Left lung (tissue), 10 donors: Measurements from ENCODE around the gene SAYSD1. TPM values are rescaled to one million over a fixed set of nuclear protein-coding genes. Genes with fewer than 3 reads are reported as not detected.

Experiments used
- ATAC-seq: fragments of 200-7000 bp; cut with Tn5 transposase; one replicate; pipeline ENCODE4 v1.9.1; 2020; ENCODE audit warnings: moderate library complexity
- DNase-seq, 4 donors: peaks; one replicate each; pipeline ENCODE4 v3.0.0-alpha.2; 2013 to 2020
- H3K27ac ChIP-seq, 2 donors: fragments of 200-600 bp; sonication (generic) in 1 of 2; one replicate each; pipeline versions ENCODE4 v1.5.0 to v1.8.0; 2020 to 2021
- H3K27me3 ChIP-seq, 2 donors: fragments of 200-600 bp; sonication (generic) in 1 of 2; one replicate each; pipeline versions ENCODE4 v1.5.0 to v1.8.0; 2020 to 2021
- H3K36me3 ChIP-seq, 2 donors: fragments of 200-600 bp; sonication (generic) in 1 of 2; one replicate each; pipeline versions ENCODE4 v1.5.0 to v1.8.0; 2020 to 2021
- H3K4me1 ChIP-seq, 2 donors: fragments of 200-600 bp; one replicate each; pipeline ENCODE4 v1.8.0; 2021
- H3K4me3 ChIP-seq, 2 donors: fragments of 200-600 bp; sonication (generic) in 1 of 2; one replicate each; pipeline versions ENCODE4 v1.5.0 to v1.8.0; 2020 to 2021; ENCODE audit warnings: mild to moderate bottlenecking in 1 of 2
- H3K9me3 ChIP-seq, 2 donors: fragments of 200-600 bp; sonication (generic) in 1 of 2; one replicate each; pipeline versions ENCODE4 v1.5.0 to v1.8.0; 2020 to 2021
- intact Hi-C, 2 donors: fragments of 100-400 bp; cut with DNase I; formaldehyde crosslinking; loops; one replicate each; pipeline versions ENCODE4 v1.11.2 to v1.14.2; 2022
- polyA plus RNA-seq, 6 donors: library from polyadenylated mRNA; unstranded; fragments of 120-200 nt; gene quantifications; one replicate each; pipeline ENCODE4 v1.2.1, GENCODE V29; 2013; ENCODE audit not compliant: insufficient read length in 6 of 6
- total RNA-seq, 2 donors: library from RNA; stranded (reverse); fragmentation: NEBNext Ultra II Directional; extraction: Animal tissue kit (Norgen Biotek cat#: 25700); gene quantifications; one replicate each; pipeline ENCODE4 v1.2.1, GENCODE V29; 2021
- TF ChIP-seq, protein P1 (sequence below), 2 donors: fragments of 200-600 bp; sonication (generic) in 1 of 2; IDR thresholded peaks; one replicate each; pipeline versions ENCODE4 v1.5.0 to v1.8.0; 2021; ENCODE audit warnings: antibody characterized with exemption in 2 of 2
- donor health status: DM: no; HTN: yes; CAD: no.
- donor health status: DM: no; HTN: no; CAD: no.

The SAYSD1 gene
- total and polyA plus RNA-seq, 8 donors = 15.4 to 24.0 (median 21.6) TPM

DNA sequence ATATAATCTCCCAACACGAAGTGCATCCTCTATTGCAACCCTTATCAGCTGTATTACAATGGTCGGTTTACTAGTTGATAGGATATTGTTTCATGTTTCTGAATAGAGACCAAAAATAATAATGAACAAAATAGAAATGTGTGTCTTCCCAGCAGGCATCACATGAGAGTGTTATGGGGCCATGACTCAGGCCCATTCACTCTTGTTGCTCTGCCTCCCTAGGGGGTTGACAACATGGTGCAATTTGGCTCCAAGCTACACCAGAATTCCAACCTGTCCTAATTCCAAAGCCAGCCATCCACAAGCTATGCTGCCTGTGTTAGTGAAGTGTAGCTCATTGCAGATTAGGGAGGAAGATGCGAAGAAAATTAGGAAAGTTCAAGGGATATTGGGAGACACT lies 13.1 kb upstream of the SAYSD1 start:
- Histone ChIP-seq H3K27me3 (no peaks in the 10 kb centered on the region), H3K36me3 (no peaks in the 10 kb centered on the region), H3K4me3 (no peak overlapping the region), H3K4me1 (no peaks in the 10 kb centered on the region), H3K27ac (no peak overlapping the region), H3K9me3 (no peaks in the 10 kb centered on the region)
- ATAC-seq = no peak
- DNase-seq = no peak
- TF ChIP-seq, protein P1, sequence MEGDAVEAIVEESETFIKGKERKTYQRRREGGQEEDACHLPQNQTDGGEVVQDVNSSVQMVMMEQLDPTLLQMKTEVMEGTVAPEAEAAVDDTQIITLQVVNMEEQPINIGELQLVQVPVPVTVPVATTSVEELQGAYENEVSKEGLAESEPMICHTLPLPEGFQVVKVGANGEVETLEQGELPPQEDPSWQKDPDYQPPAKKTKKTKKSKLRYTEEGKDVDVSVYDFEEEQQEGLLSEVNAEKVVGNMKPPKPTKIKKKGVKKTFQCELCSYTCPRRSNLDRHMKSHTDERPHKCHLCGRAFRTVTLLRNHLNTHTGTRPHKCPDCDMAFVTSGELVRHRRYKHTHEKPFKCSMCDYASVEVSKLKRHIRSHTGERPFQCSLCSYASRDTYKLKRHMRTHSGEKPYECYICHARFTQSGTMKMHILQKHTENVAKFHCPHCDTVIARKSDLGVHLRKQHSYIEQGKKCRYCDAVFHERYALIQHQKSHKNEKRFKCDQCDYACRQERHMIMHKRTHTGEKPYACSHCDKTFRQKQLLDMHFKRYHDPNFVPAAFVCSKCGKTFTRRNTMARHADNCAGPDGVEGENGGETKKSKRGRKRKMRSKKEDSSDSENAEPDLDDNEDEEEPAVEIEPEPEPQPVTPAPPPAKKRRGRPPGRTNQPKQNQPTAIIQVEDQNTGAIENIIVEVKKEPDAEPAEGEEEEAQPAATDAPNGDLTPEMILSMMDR (IDR thresholded peaks at IDR 0.05) = no peak
- intact Hi-C loops = no loop called here

- no peaks in the 10 kb centered on the region for H3K4me1 ChIP-seq
- intact Hi-C loops = no loop called here
- H3K36me3 ChIP-seq = no peaks in the 10 kb centered on the region
- no peaks in the 10 kb centered on the region for H3K9me3 ChIP-seq
- no peak for DNase-seq
- no peaks in the 10 kb centered on the region for H3K27me3 ChIP-seq
- ATAC-seq = no peak
- TF ChIP-seq, protein P1 (IDR thresholded peaks at IDR 0.05) = no peak
- H3K27ac ChIP-seq = no peak overlapping the region
- H3K4me3 ChIP-seq = no peak overlapping the region
Measured at GRCh38 chr6:39124114-39124513, 9.1 kb upstream of the SAYSD1 start.

DNA sequence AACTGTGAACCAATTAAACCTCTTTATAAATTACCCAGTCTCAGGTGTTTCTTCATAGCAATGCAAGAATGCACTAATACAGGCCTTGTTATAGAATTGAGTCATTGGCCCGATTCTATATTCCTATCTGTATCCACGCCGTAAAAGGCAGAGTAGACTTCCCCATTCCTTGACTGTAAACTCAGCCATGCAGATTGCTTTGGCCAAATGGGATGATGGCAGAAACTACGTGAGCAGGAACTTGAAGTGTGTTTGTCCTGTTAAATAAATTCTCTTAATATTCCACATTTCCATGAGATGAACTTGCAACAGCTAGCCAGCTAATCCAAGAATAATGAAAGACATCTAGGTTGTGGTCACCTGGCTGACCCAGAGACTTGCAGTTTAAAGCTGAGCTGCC lies 3.9 kb upstream of the SAYSD1 start:
- no peak for ATAC-seq
- intact Hi-C loops = no loop called here
- Histone ChIP-seq H3K36me3 (no peaks in the 10 kb centered on the region), H3K9me3 (no peaks in the 10 kb centered on the region), H3K27ac (no peak overlapping the region), H3K4me1 (peaks cover 7 to 13% of the 10 kb centered on the region in 2 donors), H3K27me3 (no peaks in the 10 kb centered on the region), H3K4me3 (no peak overlapping the region)
- TF ChIP-seq, protein P1 (IDR thresholded peaks at IDR 0.05) = no peak
- no peak for DNase-seq

DNA sequence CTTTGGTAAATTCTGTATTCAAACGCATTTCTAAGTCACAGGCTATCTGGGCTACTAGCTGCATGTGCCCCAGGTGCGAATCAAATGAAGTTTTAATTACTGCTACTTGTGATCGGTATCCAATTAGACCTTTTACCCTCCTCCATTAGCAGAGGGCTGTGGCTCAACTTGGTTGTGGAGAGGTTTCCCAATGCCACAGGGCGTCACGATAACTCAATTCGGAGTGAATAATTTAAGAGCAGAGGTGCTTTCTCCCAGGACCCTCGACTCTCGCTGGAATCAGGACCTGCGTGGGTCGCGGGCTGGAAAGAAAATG lies 640 bp downstream of the SAYSD1 start:
- intact Hi-C loops = no loop called here
- TF ChIP-seq, protein P1 (IDR thresholded peaks at IDR 0.05) = no peak
- H3K27me3 ChIP-seq = no peaks in the 10 kb centered on the region
- DNase-seq = no peak
- H3K36me3 ChIP-seq = peaks cover 0 to 11% of the 10 kb centered on the region in 2 donors
- H3K4me1 ChIP-seq = peaks cover 7 to 28% of the 10 kb centered on the region in 2 donors
- peak overlapping the region; percentile 67 to 77 for H3K4me3 ChIP-seq
- H3K27ac ChIP-seq = peak overlapping the region; percentile 94 to 98
- no peaks in the 10 kb centered on the region for H3K9me3 ChIP-seq
- peak; percentile 21 for ATAC-seq

- H3K9me3 ChIP-seq = no peaks in the 10 kb centered on the region
- DNase-seq (no peak), ATAC-seq (no peak)
- peaks cover 0 to 16% of the 10 kb centered on the region in 2 donors for H3K36me3 ChIP-seq
- H3K27ac ChIP-seq = peak overlapping the region in 1 of 2 donors; percentile 98
- H3K4me1 ChIP-seq = peaks cover 7 to 28% of the 10 kb centered on the region in 2 donors
- no peaks in the 10 kb centered on the region for H3K27me3 ChIP-seq
- TF ChIP-seq, protein P1 (IDR thresholded peaks at IDR 0.05) = no peak
- intact Hi-C loops = no loop called here
- peak overlapping the region; percentile 67 to 77 for H3K4me3 ChIP-seq
Measured at GRCh38 chr6:39113788-39114187, 1.2 kb downstream of the SAYSD1 start.
